ENCODE measurements around the gene GNG2.

DNA sequence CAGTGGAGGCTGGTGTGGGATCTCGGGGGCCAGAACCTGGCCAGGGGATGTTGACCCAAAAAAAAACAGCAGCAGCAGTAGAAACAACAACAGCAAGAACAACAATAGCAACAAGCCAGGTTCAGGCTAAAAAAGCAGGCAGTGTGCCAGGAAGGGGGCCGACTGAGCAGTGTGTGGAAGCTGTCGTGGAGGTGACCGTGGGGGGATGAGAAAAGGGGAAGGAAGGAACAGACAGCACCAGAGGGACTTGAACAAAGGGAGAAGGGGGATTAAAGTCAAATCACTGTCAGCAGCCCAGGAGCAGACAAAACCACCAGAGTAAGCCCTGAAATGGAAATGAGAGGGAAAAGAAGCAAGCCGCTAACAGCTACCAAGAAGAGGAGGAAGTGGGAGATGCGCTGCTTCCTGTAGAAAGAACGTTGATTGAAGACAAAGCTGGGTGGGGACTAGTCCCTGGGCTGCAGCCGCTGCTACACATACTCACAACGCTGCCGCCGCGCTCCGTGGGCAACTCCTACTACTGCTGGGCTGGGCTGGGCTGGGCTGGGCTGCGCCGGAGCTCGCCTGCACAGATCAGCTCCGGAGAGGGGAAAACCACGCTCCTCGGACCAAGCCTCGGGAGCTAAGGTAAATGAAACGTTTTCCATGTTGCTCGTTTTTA, at the start of gene GNG2:
- TF ChIP-seq, protein P1, sequence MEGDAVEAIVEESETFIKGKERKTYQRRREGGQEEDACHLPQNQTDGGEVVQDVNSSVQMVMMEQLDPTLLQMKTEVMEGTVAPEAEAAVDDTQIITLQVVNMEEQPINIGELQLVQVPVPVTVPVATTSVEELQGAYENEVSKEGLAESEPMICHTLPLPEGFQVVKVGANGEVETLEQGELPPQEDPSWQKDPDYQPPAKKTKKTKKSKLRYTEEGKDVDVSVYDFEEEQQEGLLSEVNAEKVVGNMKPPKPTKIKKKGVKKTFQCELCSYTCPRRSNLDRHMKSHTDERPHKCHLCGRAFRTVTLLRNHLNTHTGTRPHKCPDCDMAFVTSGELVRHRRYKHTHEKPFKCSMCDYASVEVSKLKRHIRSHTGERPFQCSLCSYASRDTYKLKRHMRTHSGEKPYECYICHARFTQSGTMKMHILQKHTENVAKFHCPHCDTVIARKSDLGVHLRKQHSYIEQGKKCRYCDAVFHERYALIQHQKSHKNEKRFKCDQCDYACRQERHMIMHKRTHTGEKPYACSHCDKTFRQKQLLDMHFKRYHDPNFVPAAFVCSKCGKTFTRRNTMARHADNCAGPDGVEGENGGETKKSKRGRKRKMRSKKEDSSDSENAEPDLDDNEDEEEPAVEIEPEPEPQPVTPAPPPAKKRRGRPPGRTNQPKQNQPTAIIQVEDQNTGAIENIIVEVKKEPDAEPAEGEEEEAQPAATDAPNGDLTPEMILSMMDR (IDR thresholded peaks at IDR 0.05; ENCODE audit: low read length), result no peak
- TF ChIP-seq EZH2 (optimal IDR thresholded peaks at IDR 0.05; ENCODE audit: low read depth, low read length), result no peak
- TF ChIP-seq EZH2phosphoT487 (IDR thresholded peaks at IDR 0.05; ENCODE audit: low read length), result no peak

Measured in MM.1S (cell line).